GM18519 (cell line): ENCODE data around the gene FOLR1.
"Not testable (repeated sequence)": the region's sequence is repeated elsewhere in the genome, so short reads cannot be mapped to it uniquely, and the experiment has no call there.

Experiments
- ATAC-seq: cut with Tn5 transposase; IDR thresholded peaks from one replicate; pipeline ENCODE4 v1.9.1; 2021; ENCODE audit warnings: mild to moderate bottlenecking, moderate library complexity; ENCODE audit not compliant: unreplicated experiment, low FRiP score

Gene FOLR1

DNA sequence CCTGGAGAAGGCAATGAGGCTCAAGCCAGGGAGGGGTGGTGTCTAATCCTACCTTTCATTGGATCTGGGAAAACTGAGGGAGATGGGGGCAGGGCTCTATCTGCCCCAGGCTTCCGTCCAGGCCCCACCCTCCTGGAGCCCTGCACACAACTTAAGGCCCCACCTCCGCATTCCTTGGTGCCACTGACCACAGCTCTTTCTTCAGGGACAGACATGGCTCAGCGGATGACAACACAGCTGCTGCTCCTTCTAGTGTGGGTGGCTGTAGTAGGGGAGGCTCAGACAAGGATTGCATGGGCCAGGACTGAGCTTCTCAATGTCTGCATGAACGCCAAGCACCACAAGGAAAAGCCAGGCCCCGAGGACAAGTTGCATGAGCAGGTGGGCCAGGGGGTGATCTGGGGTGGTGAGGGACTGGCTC is at the start of gene FOLR1:
TSS of gene FOLR1 (plus strand) at position 180 of the 421 bp plus-strand sequence. CDS start at position 214, 34 bp downstream.
- ATAC-seq = no peak

GRCh38 chr11:72142543-72142942 is 49.4 kb upstream of the FOLR1 start:
- ATAC-seq = not testable (repeated sequence)

- ATAC-seq = no peak
Measured at GRCh38 chr11:72144807-72145565, 47.0 kb upstream of the FOLR1 start.

DNA sequence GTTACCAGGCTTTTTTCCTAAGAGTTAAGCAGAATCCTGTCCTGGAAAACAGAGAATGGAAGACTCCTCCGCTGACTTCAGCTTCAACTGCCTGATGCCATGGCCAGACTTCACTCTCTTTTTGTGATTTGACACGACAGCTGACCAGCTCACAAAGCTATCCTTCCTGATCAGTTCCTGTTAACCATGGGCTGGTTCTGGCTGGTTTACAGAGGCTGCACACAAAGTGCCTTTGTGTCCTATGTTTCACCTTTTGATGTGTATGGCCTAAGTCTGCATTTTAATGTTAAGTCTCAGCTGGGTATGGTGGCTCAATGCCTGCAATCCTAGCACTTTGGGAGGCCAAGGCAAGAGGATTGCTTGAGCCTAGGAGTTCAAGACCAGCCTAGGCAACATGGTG is 45.3 kb upstream of the FOLR1 start:
- no peak for ATAC-seq

DNA sequence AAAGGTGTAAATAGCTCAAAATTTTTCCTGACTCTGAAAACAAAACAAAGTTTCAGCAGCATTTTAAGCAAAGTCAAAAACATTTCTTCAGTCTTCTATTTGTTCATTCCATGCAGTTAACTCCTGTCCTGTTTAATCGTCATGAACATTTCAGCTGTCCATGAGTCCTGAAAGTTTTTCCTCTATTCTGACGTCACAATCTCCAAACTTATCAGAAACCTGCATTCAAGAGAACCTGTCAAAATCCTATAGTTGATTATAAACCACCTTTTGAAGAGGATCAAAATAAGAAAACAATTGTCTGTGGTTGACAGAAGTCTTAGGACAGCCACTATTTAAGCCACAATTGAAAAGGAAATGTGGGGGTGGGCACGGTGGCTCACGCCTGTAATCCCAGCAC is 41.1 kb upstream of the FOLR1 start:
- ATAC-seq = no peak

- not testable (repeated sequence) for ATAC-seq
Measured at GRCh38 chr11:72153874-72154273, 38.1 kb upstream of the FOLR1 start.

DNA sequence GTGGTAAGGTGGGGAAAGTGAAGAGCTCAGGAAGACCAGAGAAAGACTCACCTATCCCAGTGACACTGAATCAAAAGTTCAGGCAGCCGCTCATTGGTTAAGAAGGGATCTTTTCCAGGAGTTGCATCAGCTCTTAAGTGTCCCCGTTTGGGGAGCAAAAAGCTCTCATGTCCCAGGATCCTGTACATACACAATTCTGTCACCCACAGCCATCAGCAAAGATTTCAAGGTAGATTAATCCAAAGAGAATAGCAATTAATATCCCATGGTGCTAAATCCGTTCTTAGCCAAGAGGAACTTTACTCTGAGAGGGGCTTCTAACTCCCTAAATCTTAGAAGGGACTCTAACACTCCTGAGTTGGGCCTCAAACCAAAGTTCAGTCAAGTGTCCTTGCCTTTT is 37.1 kb upstream of the FOLR1 start:
- no peak for ATAC-seq

DNA sequence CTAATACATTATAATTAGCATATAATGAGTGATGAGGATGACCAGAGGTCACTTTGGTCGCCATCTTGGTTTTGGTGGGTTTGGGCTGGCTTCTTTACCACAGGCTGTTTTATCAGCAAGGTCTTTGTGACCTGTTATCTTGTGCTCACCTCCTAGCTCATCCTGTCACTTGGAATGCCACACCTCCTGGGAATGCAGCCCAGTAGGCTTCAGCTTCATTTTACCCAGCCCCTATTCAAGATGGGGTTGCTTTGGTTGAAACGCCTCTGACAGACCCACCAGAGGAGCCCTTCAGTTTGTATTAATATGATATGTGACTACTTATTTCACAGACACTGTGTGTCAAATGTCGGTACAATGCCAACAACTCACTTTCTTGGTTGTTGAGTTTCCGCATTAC is 36.2 kb upstream of the FOLR1 start:
- no peak for ATAC-seq

DNA sequence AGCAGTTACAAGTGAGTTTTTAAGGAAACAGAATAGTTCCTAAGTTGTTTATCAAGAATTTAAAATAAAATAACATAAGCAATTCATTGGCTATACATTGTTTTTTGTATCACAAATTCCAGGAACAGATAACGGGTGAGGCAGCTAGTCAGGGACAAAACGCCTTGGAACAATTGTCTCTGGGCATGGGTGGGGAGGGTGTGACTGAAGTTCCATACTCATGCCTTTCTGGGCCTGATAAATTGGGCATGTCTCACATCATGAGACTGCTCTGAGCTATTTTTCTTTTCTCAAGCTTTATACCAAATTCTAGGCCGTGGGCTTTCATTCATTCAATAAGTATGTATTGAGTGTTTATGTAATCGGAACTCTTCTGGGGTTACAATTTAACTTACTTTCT is 34.8 kb upstream of the FOLR1 start:
- no peak for ATAC-seq

- no peak for ATAC-seq
Measured at GRCh38 chr11:72160319-72160718, 31.6 kb upstream of the FOLR1 start.

- no peak for ATAC-seq
Measured at GRCh38 chr11:72162891-72163492, 28.9 kb upstream of the FOLR1 start.

- ATAC-seq = not testable (repeated sequence)
Measured at GRCh38 chr11:72164187-72164586, 27.8 kb upstream of the FOLR1 start.

GRCh38 chr11:72169046-72169555 is 22.8 kb upstream of the FOLR1 start:
- ATAC-seq = not testable (repeated sequence)

- ATAC-seq = not testable (repeated sequence)
Measured at GRCh38 chr11:72169754-72170153, 22.2 kb upstream of the FOLR1 start.

- not testable (repeated sequence) for ATAC-seq
Measured at GRCh38 chr11:72172043-72172442, 19.9 kb upstream of the FOLR1 start.

DNA sequence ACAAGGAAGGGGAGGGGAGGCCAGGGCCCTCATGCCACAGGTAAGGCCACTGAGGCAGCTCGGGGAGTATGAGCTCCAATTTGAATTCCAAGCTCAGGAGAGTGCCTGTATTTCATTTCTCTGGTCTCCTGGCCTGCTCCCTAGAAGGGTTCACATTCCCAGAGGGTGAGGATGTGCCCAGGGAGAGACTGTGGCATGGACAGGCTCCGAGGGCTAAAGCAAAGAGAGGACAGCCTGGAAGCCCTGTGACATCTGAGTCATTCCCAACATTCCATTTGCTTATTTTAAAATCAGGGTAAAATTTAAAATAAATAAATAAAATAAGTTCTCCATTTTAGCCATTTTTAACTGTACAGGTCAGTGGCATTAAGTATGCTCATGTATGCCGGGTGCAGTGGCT is 18.6 kb upstream of the FOLR1 start:
- ATAC-seq = no peak

GRCh38 chr11:72174302-72175070 is 17.5 kb upstream of the FOLR1 start:
- ATAC-seq = no peak

- ATAC-seq = no peak
Measured at GRCh38 chr11:72177656-72178055, 14.3 kb upstream of the FOLR1 start.

DNA sequence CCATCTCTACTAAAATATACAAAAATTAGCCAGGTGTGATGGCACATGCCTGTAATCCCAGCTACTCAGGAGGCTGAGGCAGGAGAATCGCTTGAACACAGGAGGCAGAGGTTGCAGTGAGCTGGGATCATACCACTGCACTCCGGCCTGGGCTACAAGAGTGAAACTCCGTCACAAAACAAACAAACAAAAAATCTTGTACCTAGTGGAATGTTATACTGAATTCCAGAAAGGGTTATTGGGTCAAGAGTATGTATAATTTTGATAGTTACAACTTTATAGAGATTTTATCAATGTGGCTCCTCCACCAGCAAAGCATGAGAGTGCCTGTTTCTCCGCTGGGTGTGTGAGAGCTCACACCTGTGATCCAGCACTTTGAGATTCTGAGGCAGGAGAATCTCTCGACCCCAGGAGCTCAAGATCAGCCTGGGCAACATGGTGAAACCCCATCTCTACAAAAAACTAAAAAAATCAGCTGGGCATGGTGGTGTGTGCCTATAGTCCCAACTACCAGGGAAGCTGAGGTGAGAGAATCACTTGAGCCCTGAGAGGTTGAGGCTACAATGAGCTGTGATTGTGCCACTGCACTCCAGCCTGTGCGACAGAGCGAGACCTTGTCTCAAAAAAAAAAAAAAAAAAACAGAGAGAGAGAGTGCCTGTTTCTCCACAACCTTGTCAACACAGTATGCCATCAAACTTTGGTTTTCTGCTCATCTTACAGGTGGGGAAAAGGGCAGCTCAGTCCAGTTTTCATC is 12.7 kb upstream of the FOLR1 start:
- ATAC-seq = no peak

DNA sequence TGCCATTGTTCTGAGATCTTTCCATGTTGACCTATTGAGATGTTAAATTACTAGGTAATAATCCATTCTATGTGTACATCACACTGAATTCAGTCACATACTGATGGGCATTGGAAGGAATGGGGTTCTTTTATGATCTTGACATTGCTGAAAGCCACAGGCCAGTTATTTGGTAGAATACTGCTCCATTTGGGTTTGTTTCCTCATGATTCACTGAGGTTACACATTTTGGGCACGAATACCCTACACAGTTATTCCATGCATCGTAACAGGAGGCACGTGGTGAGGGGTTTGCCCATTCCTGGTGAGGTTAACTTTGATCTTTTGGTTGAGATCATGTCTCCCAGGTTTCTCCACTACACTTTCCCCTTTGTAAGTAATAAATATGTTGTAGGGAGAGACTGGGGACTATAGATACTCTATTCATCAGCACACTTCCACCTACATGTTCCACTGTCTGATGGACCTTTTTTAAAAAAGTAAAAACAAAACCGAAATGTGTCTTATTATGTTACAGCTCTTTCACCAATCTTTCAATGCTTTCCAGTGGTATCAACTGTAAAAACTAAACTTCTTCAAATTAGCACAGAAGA is 12.0 kb upstream of the FOLR1 start:
- no peak for ATAC-seq
